HCT116 (cell line): ENCODE measurements around the gene B3GNT2. TPM values are rescaled to one million over a fixed set of nuclear protein-coding genes. Genes with fewer than 3 reads are reported as not detected.

Experiments used
- ATAC-seq: fragments of 200-7000 bp; cut with Tn5 transposase; 2 replicates; pipeline ENCODE4 v1.9.1; 2020; ENCODE audit warnings: mild to moderate bottlenecking, moderate library complexity
- BruUV-seq: library from RNA; stranded (reverse); fragments of 400-500 nt; replicated peaks from 2 replicates; lab custom pipeline; 2021; lab: Mats Ljungman, UMichigan
- CTCF ChIA-PET: fragments of 300-600 bp; sonication (Branson Sonifier 250); formaldehyde crosslinking; loops from one replicate; lab custom pipeline; 2021; ENCODE audit warnings: antibody characterized with exemption; lab: Charles Lee
- POLR2A ChIA-PET: fragments of 300-600, 350-600 bp; sonication (Branson Sonifier 250); formaldehyde crosslinking; loops from one replicate; lab custom pipeline; 2021; ENCODE audit warnings: antibody characterized with exemption; lab: Charles Lee
- RAD21 ChIA-PET, 2 experiments: fragments of 300-600 bp; sonication (Branson Sonifier 250); formaldehyde crosslinking; loops; one replicate each; lab custom pipeline; 2023; ENCODE audit warnings: low total read pairs in 2 of 2; ENCODE audit not compliant: uncharacterized antibody in 2 of 2, unreplicated experiment in 2 of 2, low non-redundant PET in 1 of 2; lab: Charles Lee
- DNase-seq: peaks from one replicate; pipeline ENCODE4 v3.0.0-alpha.2; 2010; ENCODE audit warnings: low read depth, low spot score
- H2AFZ ChIP-seq: fragments of 200-600 bp; shearing (Covaris generic), sonication (generic); 2 replicates; pipeline ENCODE4 v1.6.1; 2017; ENCODE audit warnings: low read depth, mixed run types, mixed read lengths, antibody characterized with exemption, low read length; ENCODE audit not compliant: poor library complexity, severe bottlenecking
- H3K27ac ChIP-seq: 2 replicates; pipeline ENCODE4 v1.5.1; 2012; ENCODE audit warnings: low read depth, low read length
- H3K27me3 ChIP-seq: fragments of 200-600 bp; sonication (generic); 2 replicates; pipeline ENCODE4 v1.6.1; 2016; ENCODE audit warnings: mixed run types, low read length, mixed read lengths; ENCODE audit not compliant: insufficient read depth
- H3K36me3 ChIP-seq, 2 experiments: fragments of 200-500 bp in 1 of 2; fragments of 200-600 bp in 1 of 2; sonication (Bioruptor generic) in 1 of 2; sonication (generic) in 1 of 2; 2 replicates each; pipeline versions ENCODE4 v1.5.1 to v1.6.1; 2014 to 2016; ENCODE audit warnings: low read length in 2 of 2, inconsistent platforms in 1 of 2, mixed read lengths in 1 of 2, mixed run types in 1 of 2; ENCODE audit not compliant: insufficient read depth in 2 of 2, control insufficient read depth in 1 of 2
- H3K4me1 ChIP-seq, 2 experiments: fragments of 200-600 bp in 1 of 2; sonication (generic) in 1 of 2; 2 replicates each; pipeline versions ENCODE4 v1.5.1 to v1.6.1; 2012 to 2017; ENCODE audit warnings: low read length in 2 of 2, inconsistent platforms in 1 of 2, mild to moderate bottlenecking in 1 of 2, mixed read lengths in 1 of 2, mixed run types in 1 of 2, moderate library complexity in 1 of 2; ENCODE audit not compliant: insufficient read depth in 2 of 2, control insufficient read depth in 1 of 2
- H3K4me2 ChIP-seq: fragments of 200-600 bp; sonication (generic); 2 replicates; pipeline ENCODE4 v1.6.1; 2017; ENCODE audit warnings: mixed run types, low read length, mixed read lengths
- H3K4me3 ChIP-seq, 2 experiments: fragments of 200-600 bp in 1 of 2; sonication (generic) in 1 of 2; replicated peaks in 1 of 2; 2 replicates each; pipeline ENCODE4 v1.5.1; 2011 to 2016; ENCODE audit warnings: low read length in 2 of 2, control low read depth in 1 of 2, low read depth in 1 of 2, mild to moderate bottlenecking in 1 of 2, mixed read lengths in 1 of 2, mixed run types in 1 of 2
- H3K79me2 ChIP-seq: fragments of 200-600 bp; sonication (generic); 2 replicates; pipeline ENCODE4 v1.6.1; 2017; ENCODE audit warnings: mild to moderate bottlenecking, mixed run types, low read length, moderate library complexity, mixed read lengths; ENCODE audit not compliant: insufficient read depth
- H3K9ac ChIP-seq: fragments of 200-600 bp; sonication (generic); 2 replicates; pipeline ENCODE4 v1.6.1; 2016; ENCODE audit warnings: low read length, mixed read lengths
- H3K9me2 ChIP-seq: fragments of 200-600 bp; sonication (generic), shearing (Covaris generic); 2 replicates; pipeline ENCODE4 v1.6.1; 2017; ENCODE audit warnings: mixed run types, mild to moderate bottlenecking, moderate library complexity; ENCODE audit not compliant: insufficient read depth
- H3K9me3 ChIP-seq, 2 experiments: fragments of 200-500 bp in 1 of 2; fragments of 200-600 bp in 1 of 2; sonication (Bioruptor generic) in 1 of 2; sonication (generic) in 1 of 2; 2 replicates each; pipeline ENCODE4 v1.6.1; 2014 to 2017; ENCODE audit warnings: low read length in 2 of 2, mixed read lengths in 2 of 2, inconsistent platforms in 1 of 2, low read depth in 1 of 2, mild to moderate bottlenecking in 1 of 2, mixed run types in 1 of 2, moderate library complexity in 1 of 2; ENCODE audit not compliant: control insufficient read depth in 1 of 2, insufficient read depth in 1 of 2
- H4K20me1 ChIP-seq: fragments of 200-600 bp; sonication (generic), shearing (Covaris generic); 2 replicates; pipeline ENCODE4 v1.6.1; 2017; ENCODE audit warnings: mixed run types, mild to moderate bottlenecking, moderate library complexity; ENCODE audit not compliant: insufficient read depth
- CEBPB ChIP-seq: IDR thresholded peaks from 2 replicates; pipeline ENCODE4 v1.6.1; 2012; ENCODE audit warnings: low read depth
- ELF1 ChIP-seq: IDR thresholded peaks from 2 replicates; pipeline ENCODE4 v1.6.1; 2012; ENCODE audit warnings: low read depth, borderline replicate concordance
- EZH2 ChIP-seq: fragments of 200-600 bp; sonication (generic); IDR thresholded peaks from 2 replicates; pipeline ENCODE4 v1.6.1; 2017; ENCODE audit warnings: antibody characterized with exemption, mixed run types
- EZH2phosphoT487 ChIP-seq: fragments of 200-600 bp; IDR thresholded peaks from 2 replicates; pipeline ENCODE4 v1.6.1; 2018; ENCODE audit warnings: antibody characterized with exemption, borderline replicate concordance
- FOSL1 ChIP-seq: IDR thresholded peaks from 2 replicates; pipeline ENCODE4 v1.6.1; 2012; ENCODE audit warnings: low read depth
- JUND ChIP-seq: IDR thresholded peaks from 2 replicates; pipeline ENCODE4 v1.6.1; 2012
- POLR2A ChIP-seq: IDR thresholded peaks from 2 replicates; pipeline ENCODE4 v1.7.0; 2011; ENCODE audit warnings: borderline replicate concordance; ENCODE audit not compliant: insufficient read depth, insufficient read length; ENCODE audit errors: extremely low read depth
- POLR2AphosphoS5 ChIP-seq: IDR thresholded peaks from 2 replicates; pipeline ENCODE4 v1.6.1; 2011; ENCODE audit warnings: mild to moderate bottlenecking, low read depth, low read length, moderate library complexity
- RAD21 ChIP-seq: IDR thresholded peaks from 2 replicates; pipeline ENCODE4 v1.6.1; 2012; ENCODE audit warnings: low read depth, mild to moderate bottlenecking
- REST ChIP-seq: IDR thresholded peaks from 2 replicates; pipeline ENCODE4 v1.6.1; 2012; ENCODE audit warnings: low read depth
- SRF ChIP-seq: IDR thresholded peaks from 2 replicates; pipeline ENCODE4 v1.6.1; 2012; ENCODE audit warnings: low read depth
- TCF7L2 ChIP-seq: IDR thresholded peaks from 2 replicates; pipeline ENCODE4 v1.7.0; 2011; ENCODE audit warnings: borderline replicate concordance, inconsistent platforms; ENCODE audit not compliant: insufficient read depth, insufficient read length; ENCODE audit errors: extremely low read depth
- ZFX ChIP-seq: fragments of 450-650 bp; IDR thresholded peaks from 2 replicates; pipeline ENCODE4 v1.6.1; 2017
- ZNF274 ChIP-seq: fragments of 200-500 bp; sonication (Bioruptor generic); IDR thresholded peaks from 2 replicates; pipeline ENCODE4 v1.6.1; 2014; ENCODE audit warnings: mild to moderate bottlenecking, low read depth, low read length, inconsistent platforms
- intact Hi-C: fragments of 100-400 bp; cut with micrococcal nuclease; formaldehyde crosslinking; loops from 2 replicates; pipeline ENCODE4 v1.10.0; 2022
- total RNA-seq: library from RNA; stranded (reverse); gene quantifications from one replicate; pipeline ENCODE4 v1.2.1, GENCODE V29; 2021; ENCODE audit not compliant: unreplicated experiment
- TF ChIP-seq, protein P1 (sequence below): IDR thresholded peaks from 2 replicates; pipeline ENCODE4 v1.6.1; 2011; ENCODE audit warnings: mild to moderate bottlenecking, low read length, moderate library complexity; ENCODE audit not compliant: insufficient replicate concordance; ENCODE audit errors: extremely low read depth

Gene B3GNT2
- total RNA-seq, 1 experiment from 2014 or later: 21.5 TPM

- Histone ChIP-seq H3K36me3 (no peaks in the 10 kb centered on the region), H3K4me1 (no peaks in the 10 kb centered on the region), H3K27ac (no peak overlapping the region), H2AFZ (no peak overlapping the region), H3K9ac (no peak overlapping the region), H3K9me2 (no peaks in the 10 kb centered on the region), H3K4me2 (no peak overlapping the region), H3K9me3 (no peaks in the 10 kb centered on the region), H3K79me2 (no peaks in the 10 kb centered on the region), H3K27me3 (no peaks in the 10 kb centered on the region), H3K4me3 (no peak overlapping the region), H4K20me1 (no peaks in the 10 kb centered on the region)
- TF ChIP-seq POLR2A: no peak
- TF ChIP-seq ZFX: no peak
- TF ChIP-seq, protein P1, sequence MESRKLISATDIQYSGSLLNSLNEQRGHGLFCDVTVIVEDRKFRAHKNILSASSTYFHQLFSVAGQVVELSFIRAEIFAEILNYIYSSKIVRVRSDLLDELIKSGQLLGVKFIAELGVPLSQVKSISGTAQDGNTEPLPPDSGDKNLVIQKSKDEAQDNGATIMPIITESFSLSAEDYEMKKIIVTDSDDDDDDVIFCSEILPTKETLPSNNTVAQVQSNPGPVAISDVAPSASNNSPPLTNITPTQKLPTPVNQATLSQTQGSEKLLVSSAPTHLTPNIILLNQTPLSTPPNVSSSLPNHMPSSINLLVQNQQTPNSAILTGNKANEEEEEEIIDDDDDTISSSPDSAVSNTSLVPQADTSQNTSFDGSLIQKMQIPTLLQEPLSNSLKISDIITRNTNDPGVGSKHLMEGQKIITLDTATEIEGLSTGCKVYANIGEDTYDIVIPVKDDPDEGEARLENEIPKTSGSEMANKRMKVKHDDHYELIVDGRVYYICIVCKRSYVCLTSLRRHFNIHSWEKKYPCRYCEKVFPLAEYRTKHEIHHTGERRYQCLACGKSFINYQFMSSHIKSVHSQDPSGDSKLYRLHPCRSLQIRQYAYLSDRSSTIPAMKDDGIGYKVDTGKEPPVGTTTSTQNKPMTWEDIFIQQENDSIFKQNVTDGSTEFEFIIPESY: no peak
- TF ChIP-seq ELF1: no peak
- TF ChIP-seq TCF7L2: no peak
- no peak for TF ChIP-seq EZH2
- TF ChIP-seq FOSL1: no peak
- TF ChIP-seq CEBPB: no peak
- no peak for TF ChIP-seq EZH2phosphoT487
- TF ChIP-seq REST: no peak
- TF ChIP-seq JUND: no peak
- no peak for TF ChIP-seq POLR2AphosphoS5
- TF ChIP-seq RAD21: no peak
- no peak for TF ChIP-seq SRF
- TF ChIP-seq ZNF274: no peak
- RAD21 ChIA-PET: no interaction called here
- DNase-seq (no peak), ATAC-seq (no peak)
- CTCF ChIA-PET: no interaction called here
- intact Hi-C loops: no loop called here
- BruUV-seq: no TSS peak
- POLR2A ChIA-PET: no interaction called here
Observed at GRCh38 chr2:62180975-62181374, 14.9 kb upstream of the B3GNT2 start.
